K562 (cell line): ENCODE measurements around the gene SLC16A1. TPM values are rescaled to one million over a fixed set of nuclear protein-coding genes. Genes with fewer than 3 reads are reported as not detected.

Experiments used
- ATAC-seq: fragments of 200-7000 bp; cut with Tn5 transposase; 3 replicates; pipeline ENCODE4 v1.9.1; 2020; ENCODE audit warnings: moderate library complexity
- BruUV-seq: library from RNA; stranded (reverse); fragments of 400-500 nt; replicated peaks from 2 replicates; lab custom pipeline; 2021; lab: Mats Ljungman, UMichigan
- CTCF ChIA-PET: fragments of 300-600 bp; formaldehyde crosslinking; extraction: SDS; loops from one replicate; lab custom pipeline; 2021; ENCODE audit warnings: low intra/inter-chr PET ratio; lab: Yijun Ruan, JAX
- POLR2A ChIA-PET: fragments of 300-600, 350-650 bp; sonication (Branson Sonifier 250); formaldehyde crosslinking; extraction: SDS; loops from one replicate; lab custom pipeline; 2021; ENCODE audit warnings: antibody characterized with exemption, inconsistent platforms; lab: Yijun Ruan, JAX
- DNase-seq, 4 experiments: peaks; one replicate each; pipeline versions ENCODE4 v3.0.0 to v3.0.0-alpha.2; 2011 to 2018; ENCODE audit warnings: low spot score in 3 of 4, mixed read lengths in 3 of 4; ENCODE audit errors: extremely low read depth in 1 of 4
- FAIRE-seq: peaks from 2 replicates; lab custom pipeline; 2011; peaks lifted over from hg19 to GRCh38; lab: Jason Lieb, UNC
- H2AFZ ChIP-seq: 2 replicates; pipeline ENCODE4 v1.6.0; 2011; ENCODE audit warnings: low read depth, low read length, control low read depth, inconsistent platforms
- H3K27ac ChIP-seq: fragments of 200-600 bp; 3 replicates; pipeline ENCODE4 v1.8.0; 2011; ENCODE audit warnings: low read depth, mild to moderate bottlenecking, control low read depth, inconsistent platforms, low read length, moderate library complexity, mixed read lengths; ENCODE audit errors: extremely low read depth
- H3K27me3 ChIP-seq, 2 experiments: fragments of 300-600 bp in 1 of 2; 2 replicates in 1 of 2; 3 replicates in 1 of 2; pipeline versions ENCODE4 v1.6.0 to v1.8.0; 2011; ENCODE audit warnings: inconsistent platforms in 2 of 2, low read length in 2 of 2, mild to moderate bottlenecking in 1 of 2, mixed read lengths in 1 of 2, moderate library complexity in 1 of 2; ENCODE audit not compliant: control insufficient read depth in 2 of 2, insufficient read depth in 2 of 2
- H3K36me3 ChIP-seq: fragments of 300-600 bp; 3 replicates; pipeline ENCODE4 v1.8.0; 2011; ENCODE audit warnings: mild to moderate bottlenecking, low read length, inconsistent platforms; ENCODE audit not compliant: control insufficient read depth, insufficient read depth
- H3K4me1 ChIP-seq, 2 experiments: fragments of 200-600 bp in 1 of 2; replicated peaks in 1 of 2; 2 replicates in 1 of 2; 3 replicates in 1 of 2; pipeline versions ENCODE4 v1.5.1 to v1.8.0; 2011; ENCODE audit warnings: inconsistent platforms in 2 of 2, low read length in 2 of 2, mild to moderate bottlenecking in 1 of 2, mixed read lengths in 1 of 2, moderate library complexity in 1 of 2; ENCODE audit not compliant: control insufficient read depth in 2 of 2, insufficient read depth in 2 of 2
- H3K4me2 ChIP-seq: 2 replicates; pipeline ENCODE4 v1.6.1; 2011; ENCODE audit warnings: low read length, control low read depth, inconsistent platforms, mixed read lengths; ENCODE audit not compliant: insufficient read depth
- H3K4me3 ChIP-seq: fragments of 200-600 bp; sonication (generic), shearing (Covaris generic); 2 replicates; pipeline ENCODE4 v1.5.1; 2016; ENCODE audit warnings: control low read depth, inconsistent platforms
- H3K79me2 ChIP-seq: fragments of 200-600 bp; 3 replicates; pipeline ENCODE4 v1.8.0; 2011; ENCODE audit warnings: low read length, inconsistent platforms; ENCODE audit not compliant: control insufficient read depth, insufficient read depth
- H3K9ac ChIP-seq, 2 experiments: 2 replicates each; pipeline versions ENCODE4 v1.6.0 to v1.6.1; 2011; ENCODE audit warnings: low read depth in 2 of 2, low read length in 2 of 2, control low read depth in 1 of 2, inconsistent platforms in 1 of 2, mild to moderate bottlenecking in 1 of 2, mixed read lengths in 1 of 2; ENCODE audit not compliant: insufficient read depth in 1 of 2
- H3K9me1 ChIP-seq: one replicate; pipeline ENCODE4 v1.6.0; 2011; ENCODE audit warnings: inconsistent platforms, mild to moderate bottlenecking, low read length, moderate library complexity; ENCODE audit not compliant: control insufficient read depth, insufficient read depth
- H3K9me3 ChIP-seq: replicated peaks from 2 replicates; pipeline ENCODE4 v1.5.1; 2011; ENCODE audit warnings: low read depth, low read length, inconsistent platforms; ENCODE audit not compliant: control insufficient read depth, insufficient read depth
- H4K20me1 ChIP-seq: replicated peaks from 2 replicates; pipeline ENCODE4 v1.6.1; 2011; ENCODE audit warnings: low read length, inconsistent platforms, mixed read lengths; ENCODE audit not compliant: control insufficient read depth, insufficient read depth
- BCOR ChIP-seq: fragments of 450-650 bp; IDR thresholded peaks from 2 replicates; pipeline ENCODE4 v1.6.1; 2016
- BMI1 ChIP-seq: fragments of 150-350 bp; IDR thresholded peaks from 2 replicates; pipeline ENCODE4 v1.6.1; 2014; ENCODE audit warnings: low read length
- CHD1 ChIP-seq: fragments of 200-600 bp; sonication (generic); IDR thresholded peaks from one replicate; pipeline ENCODE4 v1.6.1; 2012; ENCODE audit warnings: mild to moderate bottlenecking, moderate library complexity, low read length, inconsistent platforms
- LARP7 ChIP-seq: fragments of 450-650 bp; IDR thresholded peaks from 2 replicates; pipeline ENCODE4 v1.6.1; 2016
- MTA2 ChIP-seq: fragments of 450-650 bp; IDR thresholded peaks from 2 replicates; pipeline ENCODE4 v1.6.1; 2016; ENCODE audit warnings: low read depth
- SMC3 ChIP-seq: conservative IDR thresholded peaks from 2 replicates; pipeline ENCODE4 v1.6.1; 2011; ENCODE audit warnings: low read depth, low read length, improper control_type of control experiment; ENCODE audit not compliant: insufficient read depth
- U2AF2 ChIP-seq: fragments of 200-400 bp; formaldehyde crosslinking; optimal IDR thresholded peaks from 2 replicates; pipeline ENCODE3; 2017; ENCODE audit warnings: low read depth, mild to moderate bottlenecking, low read length
- ZNF121 ChIP-seq: sonication (generic); formaldehyde crosslinking; conservative IDR thresholded peaks from 2 replicates; pipeline ENCODE4 v1.8.0; 2022; ENCODE audit warnings: missing genetic modification reagents
- WGBS: fragments of 100-300 bp; shearing (Covaris generic); methylation state at CpG from one replicate; pipeline ENCODE4 v1.1.6; 2016; ENCODE audit warnings: low coverage, mixed read lengths; ENCODE audit not compliant: insufficient coverage; ENCODE audit errors: missing lambda C conversion rate; 5-methylcytosine and 5-hydroxymethylcytosine counted together
- in situ Hi-C: fragments of 300-500 bp; cut with MboI; formaldehyde crosslinking; loops from 4 replicates; pipeline ENCODE4 v1.15.0; 2018; ENCODE audit warnings: inconsistent platforms, mixed read lengths
- intact Hi-C: fragments of 100-400 bp; cut with micrococcal nuclease; formaldehyde crosslinking; loops from 2 replicates; pipeline ENCODE4 v1.14.2; 2022
- polyA plus RNA-seq, 8 experiments: library from polyadenylated mRNA; depleted of rRNA in 4 of 8; stranded (reverse) in 5 of 8; unstranded in 3 of 8; fragments of >200 nt; fragmentation: Nextera tagmentation in 2 of 8; fragmentation: Illumina TruSeq in 1 of 8; extraction: Ambion mirVana in 2 of 8; extraction: Trizol in 1 of 8; gene quantifications; 2 replicates each; pipeline versions ENCODE4 v1.2.1 to v1.2.3, GENCODE V29; 2011 to 2014; ENCODE audit warnings: inconsistent platforms in 1 of 8, missing spikeins in 1 of 8
- total RNA-seq, 7 experiments: library from RNA; depleted of rRNA in 6 of 7; stranded (reverse); fragments of >200 nt in 6 of 7; fragmentation: Illumina TruSeq in 2 of 7; extraction: Trizol in 2 of 7; gene quantifications; 2 replicates each; pipeline versions ENCODE4 v1.2.1 to v1.2.3, GENCODE V29; 2011 to 2021; ENCODE audit warnings: low replicate concordance in 1 of 7
- TF ChIP-seq, protein P1 (sequence below): fragments of 450-650 bp; IDR thresholded peaks from 2 replicates; pipeline ENCODE4 v1.6.1; 2017; ENCODE audit warnings: antibody characterized with exemption, mild to moderate bottlenecking

The SLC16A1 gene
- total and polyA plus RNA-seq, 9 of the 15 experiments (the other 6 are each of a cell fraction or from before 2014, with no cell fraction given) = 73.1 to 244 (median 117) TPM

DNA sequence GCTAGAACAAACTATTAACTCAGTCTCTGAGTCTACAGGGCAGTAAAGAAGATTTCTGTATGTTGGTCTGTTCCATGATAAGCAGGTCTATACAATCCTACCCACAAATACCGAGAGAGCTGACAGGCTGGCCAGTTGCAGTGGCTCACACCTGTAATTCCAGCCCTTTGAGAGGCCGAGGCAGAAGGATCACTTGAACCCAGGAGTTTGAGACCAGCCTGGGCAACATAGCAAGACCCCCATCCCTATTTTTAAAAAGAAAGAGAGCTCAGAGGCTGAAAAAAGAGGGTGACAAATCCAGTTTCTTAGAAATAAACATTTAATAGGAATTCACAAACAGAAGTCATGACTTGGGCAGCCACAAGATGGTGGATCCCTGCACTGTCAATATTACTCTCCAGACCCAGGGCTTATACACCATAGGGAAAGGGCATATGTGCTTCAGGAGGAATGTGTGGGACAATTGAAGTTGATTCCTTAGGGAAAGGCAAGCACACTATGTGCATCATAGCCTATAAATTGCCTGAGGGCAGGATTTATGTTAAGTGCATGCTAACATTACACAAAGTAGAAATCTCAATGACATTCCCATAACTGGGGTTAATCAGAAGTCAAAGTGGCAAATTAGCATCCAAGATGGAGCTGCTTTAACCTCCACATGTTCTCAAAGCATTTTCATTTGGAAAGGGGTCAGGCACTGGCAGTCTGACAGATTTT, 66.8 kb downstream of the SLC16A1 start:
- TF ChIP-seq U2AF2 (no peak), BMI1 (no peak), CHD1 (no peak), ZNF121 (CRISPR knock-in tag) (peak; percentile 90), BCOR (0 out of 2 replicates have a peak, but pooled peaks have one; percentile 37), SMC3 (no peak), MTA2 (0 out of 2 replicates have a peak, but pooled peaks have one; percentile 3), LARP7 (no peak)
- TF ChIP-seq, protein P1, sequence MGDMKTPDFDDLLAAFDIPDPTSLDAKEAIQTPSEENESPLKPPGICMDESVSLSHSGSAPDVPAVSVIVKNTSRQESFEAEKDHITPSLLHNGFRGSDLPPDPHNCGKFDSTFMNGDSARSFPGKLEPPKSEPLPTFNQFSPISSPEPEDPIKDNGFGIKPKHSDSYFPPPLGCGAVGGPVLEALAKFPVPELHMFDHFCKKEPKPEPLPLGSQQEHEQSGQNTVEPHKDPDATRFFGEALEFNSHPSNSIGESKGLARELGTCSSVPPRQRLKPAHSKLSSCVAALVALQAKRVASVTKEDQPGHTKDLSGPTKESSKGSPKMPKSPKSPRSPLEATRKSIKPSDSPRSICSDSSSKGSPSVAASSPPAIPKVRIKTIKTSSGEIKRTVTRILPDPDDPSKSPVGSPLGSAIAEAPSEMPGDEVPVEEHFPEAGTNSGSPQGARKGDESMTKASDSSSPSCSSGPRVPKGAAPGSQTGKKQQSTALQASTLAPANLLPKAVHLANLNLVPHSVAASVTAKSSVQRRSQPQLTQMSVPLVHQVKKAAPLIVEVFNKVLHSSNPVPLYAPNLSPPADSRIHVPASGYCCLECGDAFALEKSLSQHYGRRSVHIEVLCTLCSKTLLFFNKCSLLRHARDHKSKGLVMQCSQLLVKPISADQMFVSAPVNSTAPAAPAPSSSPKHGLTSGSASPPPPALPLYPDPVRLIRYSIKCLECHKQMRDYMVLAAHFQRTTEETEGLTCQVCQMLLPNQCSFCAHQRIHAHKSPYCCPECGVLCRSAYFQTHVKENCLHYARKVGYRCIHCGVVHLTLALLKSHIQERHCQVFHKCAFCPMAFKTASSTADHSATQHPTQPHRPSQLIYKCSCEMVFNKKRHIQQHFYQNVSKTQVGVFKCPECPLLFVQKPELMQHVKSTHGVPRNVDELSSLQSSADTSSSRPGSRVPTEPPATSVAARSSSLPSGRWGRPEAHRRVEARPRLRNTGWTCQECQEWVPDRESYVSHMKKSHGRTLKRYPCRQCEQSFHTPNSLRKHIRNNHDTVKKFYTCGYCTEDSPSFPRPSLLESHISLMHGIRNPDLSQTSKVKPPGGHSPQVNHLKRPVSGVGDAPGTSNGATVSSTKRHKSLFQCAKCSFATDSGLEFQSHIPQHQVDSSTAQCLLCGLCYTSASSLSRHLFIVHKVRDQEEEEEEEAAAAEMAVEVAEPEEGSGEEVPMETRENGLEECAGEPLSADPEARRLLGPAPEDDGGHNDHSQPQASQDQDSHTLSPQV = no peak
- Histone ChIP-seq H3K27me3 (no peaks in the 10 kb centered on the region), H3K9me1 (no peaks in the 10 kb centered on the region), H3K9me3 (peaks cover 7% of the 10 kb centered on the region; the same call in 1 of the 2 replicates), H3K27ac (peak overlapping the region; percentile 5; the same call in 1 of the 3 replicates), H4K20me1 (no peaks in the 10 kb centered on the region), H2AFZ (peak overlapping the region; percentile 54), H3K4me3 (no peak overlapping the region), H3K79me2 (no peaks in the 10 kb centered on the region), H3K4me1 (peaks cover 20 to 26% of the 10 kb centered on the region in 2 experiments; a peak in 4 of 5 replicates), H3K4me2 (no peak overlapping the region), H3K36me3 (no peaks in the 10 kb centered on the region), H3K9ac (0 out of 4 replicates have a peak overlapping the region, but pooled peaks of 1 of the 2 experiments have one; percentile 4)
- ATAC-seq (peak; percentile 54), DNase-seq (no peak), FAIRE-seq (no peak)
- intact Hi-C loops = no loop called here
- in situ Hi-C loops = no loop called here
- BruUV-seq = no TSS peak
- WGBS = 11% methylated on average over 2 of the region's 2 CpGs
- POLR2A ChIA-PET = interaction anchor here (0.7 to 1.8 kb wide), 9 partner anchors 15 to 870 kb away, joined by 3 to 10 read pairs (median 4); partner anchors contain the start of gene PHTF1
- CTCF ChIA-PET = no interaction called here
